ENCODE results near the gene CCDC91. TPM values are rescaled to one million over a fixed set of nuclear protein-coding genes. Genes with fewer than 3 reads are reported as not detected.

The CCDC91 gene
- total and polyA plus RNA-seq, 9 of the 15 experiments (the other 6 are each of a cell fraction or from before 2014, with no cell fraction given) = 10.1 to 31.1 (median 26.3) TPM

- TF ChIP-seq ZNF76 (CRISPR knock-in tag; IDR thresholded peaks at IDR 0.05; ENCODE audit: borderline replicate concordance) (no peak), U2AF1 (optimal IDR thresholded peaks at IDR 0.05; ENCODE audit: low read depth, low read length) (no peak), ZKSCAN3 (CRISPR knock-in tag; IDR thresholded peaks at IDR 0.05) (no peak), RCOR1 (IDR thresholded peaks at IDR 0.05; ENCODE audit: borderline replicate concordance in 1 of 2, low read depth in 2 of 2, low read length in 2 of 2) (no peak), CSDE1 (IDR thresholded peaks at IDR 0.05) (no peak), RAD21 (CRISPR knock-in tag; conservative IDR thresholded peaks at IDR 0.05 in 1 of 2, IDR thresholded peaks at IDR 0.05 in 1 of 2) (no peak; a peak in 1 of 4 replicates), NR4A1 (CRISPR knock-in tag; IDR thresholded peaks at IDR 0.05) (no peak), NR4A1 (tag; IDR thresholded peaks at IDR 0.05) (no peak), ZNF12 (CRISPR knock-in tag; IDR thresholded peaks at IDR 0.05) (no peak), MITF (IDR thresholded peaks at IDR 0.05) (no peak), C11orf30 (IDR thresholded peaks at IDR 0.05; ENCODE audit: low read depth) (no peak), RBFOX2 (IDR thresholded peaks at IDR 0.05; ENCODE audit: low read depth, low read length) (peak; percentile 40; the same call in 1 of the 2 replicates), MAFF (IDR thresholded peaks at IDR 0.05; ENCODE audit: low read length) (no peak; the same call in 1 of the 2 replicates), KAT8 (IDR thresholded peaks at IDR 0.05; ENCODE audit: low read depth) (no peak), SUPT5H (IDR thresholded peaks at IDR 0.05) (no peak), NR0B1 (IDR thresholded peaks at IDR 0.05; ENCODE audit: partially characterized antibody) (no peak), CBFA2T3 (IDR thresholded peaks at IDR 0.05) (peak; percentile 62), ZFX (CRISPR knock-in tag; IDR thresholded peaks at IDR 0.05) (peak; percentile 32; the same call in 1 of the 2 replicates), AFF4 (CRISPR knock-in tag; IDR thresholded peaks at IDR 0.05) (no peak), PHTF2 (CRISPR knock-in tag; IDR thresholded peaks at IDR 0.05) (no peak), E2F5 (CRISPR knock-in tag; IDR thresholded peaks at IDR 0.05) (no peak), RBM22 (IDR thresholded peaks at IDR 0.05; ENCODE audit: low read depth, low read length, poor library complexity, severe bottlenecking) (no peak)
Measured at GRCh38 chr12:28543021-28543890, 353.0 kb downstream of the CCDC91 start (continued).
